Measurements from ENCODE around the gene RNF4.

- no peak for TF ChIP-seq ZNF274 (IDR thresholded peaks at IDR 0.05; ENCODE audit: low read depth, low read length)
- TF ChIP-seq YY1 (IDR thresholded peaks at IDR 0.05; ENCODE audit: insufficient read depth, insufficient read length) = no peak
Measured at GRCh38 chr4:2535376-2536192, 66.7 kb downstream of the RNF4 start.
